ENCODE measurements around the gene C17orf113. TPM values are rescaled to one million over a fixed set of nuclear protein-coding genes. Genes with fewer than 3 reads are reported as not detected.
"Not testable (repeated sequence)": the region's sequence is repeated elsewhere in the genome, so short reads cannot be mapped to it uniquely, and the experiment has no call there.

The C17orf113 gene
- total and polyA plus RNA-seq, 5 donors: 0.60 to 1.2 (median 0.71) TPM

- WGBS: 83% methylated on average over 4 of the region's 4 CpGs
- ATAC-seq; H3K27me3 ChIP-seq (ENCODE audit: control insufficient read depth, insufficient read depth); H3K4me1 ChIP-seq (ENCODE audit: control insufficient read depth, insufficient read depth, low read length); H3K9me3 ChIP-seq (ENCODE audit: control insufficient read depth, low read length); H3K4me3 ChIP-seq (ENCODE audit: low read length); DNase-seq; H3K27ac ChIP-seq (ENCODE audit: low read length): not testable (repeated sequence)
- intact Hi-C loops (cut with DNase I): loop anchor here in 1 of 4 donors (5.0 kb wide), 1 partner anchor 45 kb away; the partner anchor contains the start of gene CNP
These were observed 38.0 kb downstream of the C17orf113 start for GRCh38 chr17:42012363-42012762.

- Histone ChIP-seq H3K9me3 (ENCODE audit: control insufficient read depth, low read length) (no peaks in the 10 kb centered on the region), H3K4me1 (ENCODE audit: control insufficient read depth, insufficient read depth, low read length) (peaks cover 7% of the 10 kb centered on the region), H3K27ac (ENCODE audit: low read length) (no peak overlapping the region), H3K4me3 (ENCODE audit: low read length) (no peak overlapping the region), H3K27me3 (ENCODE audit: control insufficient read depth, insufficient read depth) (no peaks in the 10 kb centered on the region)
- DNase-seq (no peak), ATAC-seq (no peak)
- intact Hi-C loops (cut with DNase I): loop anchor here in 1 of 4 donors (5.0 kb wide), 1 partner anchor 44 kb away; the partner anchor contains the start of gene CNP
- WGBS: 95% methylated on average over 3 of the region's 3 CpGs
These were observed 39.4 kb downstream of the C17orf113 start for GRCh38 chr17:42010898-42011516.

- not testable (repeated sequence) for H3K27ac ChIP-seq (ENCODE audit: low read length)
- 55% methylated on average over 9 of the region's 9 CpGs for WGBS
- peak in 2 of 3 donors; percentile 57 to 61 for DNase-seq
These were observed 40.1 kb downstream of the C17orf113 start for GRCh38 chr17:42010266-42010680.

GRCh38 chr17:42009170-42009569 lies 41.2 kb downstream of the C17orf113 start:
- Histone ChIP-seq H3K4me3 (ENCODE audit: low read length) (no peak overlapping the region), H3K27me3 (ENCODE audit: control insufficient read depth, insufficient read depth) (no peaks in the 10 kb centered on the region), H3K27ac (ENCODE audit: low read length) (no peak overlapping the region), H3K4me1 (ENCODE audit: control insufficient read depth, insufficient read depth, low read length) (peaks cover 7% of the 10 kb centered on the region), H3K9me3 (ENCODE audit: control insufficient read depth, low read length) (no peaks in the 10 kb centered on the region)
- intact Hi-C loops (cut with DNase I): no loop called here
- WGBS: 76% methylated on average over 4 of the region's 4 CpGs
- ATAC-seq (no peak), DNase-seq (no peak)

More at GRCh38 chr17:42010266-42010680, 40.1 kb downstream of the C17orf113 start:
- H3K4me1 ChIP-seq (ENCODE audit: control insufficient read depth, insufficient read depth, low read length); H3K9me3 ChIP-seq (ENCODE audit: control insufficient read depth, low read length); H3K4me3 ChIP-seq (ENCODE audit: low read length); H3K27me3 ChIP-seq (ENCODE audit: control insufficient read depth, insufficient read depth): not testable (repeated sequence)
- ATAC-seq: peak; percentile 30 to 60
- intact Hi-C loops (cut with DNase I): loop anchor here in 1 of 4 donors (5.0 kb wide), 1 partner anchor 43 kb away; the partner anchor contains the start of gene CNP

- peaks cover 4% of the 10 kb centered on the region for H3K4me1 ChIP-seq (ENCODE audit: control insufficient read depth, insufficient read depth, low read length)
- H3K9me3 ChIP-seq (ENCODE audit: control insufficient read depth, low read length): no peaks in the 10 kb centered on the region
- H3K27me3 ChIP-seq (ENCODE audit: control insufficient read depth, insufficient read depth): no peaks in the 10 kb centered on the region
- WGBS: 94% methylated on average over 1 of the region's 1 CpG
- DNase-seq: no peak
- ATAC-seq: no peak
- intact Hi-C loops (cut with DNase I): no loop called here
- H3K4me3 ChIP-seq (ENCODE audit: low read length): no peak overlapping the region
- H3K27ac ChIP-seq (ENCODE audit: low read length): no peak overlapping the region
These were observed 45.2 kb downstream of the C17orf113 start for GRCh38 chr17:42005166-42005565.

GRCh38 chr17:42002792-42003301 lies 47.6 kb downstream of the C17orf113 start:
- intact Hi-C loops (cut with DNase I): no loop called here
- ATAC-seq: no peak
- H3K9me3 ChIP-seq (ENCODE audit: control insufficient read depth, low read length): no peaks in the 10 kb centered on the region
- H3K4me3 ChIP-seq (ENCODE audit: low read length): no peak overlapping the region
- WGBS: 74% methylated on average over 3 of the region's 3 CpGs
- DNase-seq: no peak
- no peak overlapping the region for H3K27ac ChIP-seq (ENCODE audit: low read length)
- H3K4me1 ChIP-seq (ENCODE audit: control insufficient read depth, insufficient read depth, low read length): peaks cover 3% of the 10 kb centered on the region
- no peaks in the 10 kb centered on the region for H3K27me3 ChIP-seq (ENCODE audit: control insufficient read depth, insufficient read depth)

GRCh38 chr17:42002175-42002791 lies 48.1 kb downstream of the C17orf113 start:
- Histone ChIP-seq H3K27me3 (ENCODE audit: control insufficient read depth, insufficient read depth) (no peaks in the 10 kb centered on the region), H3K4me3 (ENCODE audit: low read length) (no peak overlapping the region), H3K27ac (ENCODE audit: low read length) (no peak overlapping the region), H3K9me3 (ENCODE audit: control insufficient read depth, low read length) (no peaks in the 10 kb centered on the region), H3K4me1 (ENCODE audit: control insufficient read depth, insufficient read depth, low read length) (peaks cover 3% of the 10 kb centered on the region)
- 83% methylated on average over 7 of the region's 7 CpGs for WGBS
- intact Hi-C loops (cut with DNase I): no loop called here
- no peak for ATAC-seq
- no peak for DNase-seq

- Histone ChIP-seq H3K27me3 (ENCODE audit: control insufficient read depth, insufficient read depth) (no peaks in the 10 kb centered on the region), H3K9me3 (ENCODE audit: control insufficient read depth, low read length) (no peaks in the 10 kb centered on the region), H3K27ac (ENCODE audit: low read length) (no peak overlapping the region), H3K4me1 (ENCODE audit: control insufficient read depth, insufficient read depth, low read length) (peaks cover 3% of the 10 kb centered on the region), H3K4me3 (ENCODE audit: low read length) (no peak overlapping the region)
- DNase-seq: no peak
- 92% methylated on average over 2 of the region's 2 CpGs for whole genome bisulfite sequencing
- intact Hi-C loops (cut with DNase I): no loop called here
- no peak for ATAC-seq
These were observed 48.7 kb downstream of the C17orf113 start for GRCh38 chr17:42001729-42002128.

GRCh38 chr17:42000413-42001133 lies 49.8 kb downstream of the C17orf113 start:
- Histone ChIP-seq H3K4me3 (ENCODE audit: low read length) (no peak overlapping the region), H3K9me3 (ENCODE audit: control insufficient read depth, low read length) (no peaks in the 10 kb centered on the region), H3K4me1 (ENCODE audit: control insufficient read depth, insufficient read depth, low read length) (peaks cover 3% of the 10 kb centered on the region), H3K27ac (ENCODE audit: low read length) (no peak overlapping the region), H3K27me3 (ENCODE audit: control insufficient read depth, insufficient read depth) (no peaks in the 10 kb centered on the region)
- 70% methylated on average over 3 of the region's 3 CpGs for WGBS
- intact Hi-C loops (cut with DNase I): no loop called here
- DNase-seq (no peak), ATAC-seq (no peak)

- H3K27me3 ChIP-seq (ENCODE audit: control insufficient read depth, insufficient read depth): no peaks in the 10 kb centered on the region
- no peak for ATAC-seq
- no peak overlapping the region for H3K27ac ChIP-seq (ENCODE audit: low read length)
- WGBS: 43% methylated on average over 2 of the region's 2 CpGs
- no peaks in the 10 kb centered on the region for H3K9me3 ChIP-seq (ENCODE audit: control insufficient read depth, low read length)
- intact Hi-C loops (cut with DNase I): no loop called here
- DNase-seq: no peak
- no peak overlapping the region for H3K4me3 ChIP-seq (ENCODE audit: low read length)
- peaks cover 3% of the 10 kb centered on the region for H3K4me1 ChIP-seq (ENCODE audit: control insufficient read depth, insufficient read depth, low read length)
These were observed 51.9 kb downstream of the C17orf113 start for GRCh38 chr17:41998497-41998896.

- ATAC-seq: no peak
- no peak overlapping the region for H3K4me3 ChIP-seq (ENCODE audit: low read length)
These were observed 53.6 kb downstream of the C17orf113 start for GRCh38 chr17:41996855-41997164.

More at GRCh38 chr17:41996855-41997164, 53.6 kb downstream of the C17orf113 start:
- intact Hi-C loops (cut with DNase I): no loop called here
- Histone ChIP-seq H3K4me1 (ENCODE audit: control insufficient read depth, insufficient read depth, low read length) (peaks cover 3% of the 10 kb centered on the region), H3K9me3 (ENCODE audit: control insufficient read depth, low read length) (no peaks in the 10 kb centered on the region), H3K27me3 (ENCODE audit: control insufficient read depth, insufficient read depth) (no peaks in the 10 kb centered on the region), H3K27ac (ENCODE audit: low read length) (no peak overlapping the region)
- no peak for DNase-seq
- 92% methylated on average over 2 of the region's 2 CpGs for WGBS
